Keratinocyte (primary cell): ENCODE measurements around the gene EGF. TPM values are rescaled to one million over a fixed set of nuclear protein-coding genes. Genes with fewer than 3 reads are reported as not detected.
"Not testable (repeated sequence)": the region's sequence is repeated elsewhere in the genome, so short reads cannot be mapped to it uniquely, and the experiment has no call there.

Experiments used
- DNase-seq: peaks from one replicate; pipeline ENCODE4 v3.0.0-alpha.2; 2011; ENCODE audit warnings: low read depth, missing footprints, low spot score
- FAIRE-seq: peaks from 2 replicates; lab custom pipeline; 2011; peaks lifted over from hg19 to GRCh38; lab: Jason Lieb, UNC
- H2AFZ ChIP-seq: 2 replicates; pipeline ENCODE4 v1.6.0; 2012; ENCODE audit warnings: low read length, control low read depth, inconsistent platforms; ENCODE audit not compliant: control insufficient read depth
- H3K27ac ChIP-seq: 2 replicates; pipeline ENCODE4 v1.5.1; 2011; ENCODE audit warnings: low read length; ENCODE audit not compliant: control insufficient read depth, insufficient read depth
- H3K27me3 ChIP-seq: 3 replicates; pipeline ENCODE4 v1.6.0; 2011; ENCODE audit warnings: low read length; ENCODE audit not compliant: control insufficient read depth, insufficient read depth; ENCODE audit errors: extremely low read depth
- H3K36me3 ChIP-seq, 2 experiments: 2 replicates in 1 of 2; 3 replicates in 1 of 2; pipeline ENCODE4 v1.5.1; 2011; ENCODE audit warnings: low read length in 2 of 2, mild to moderate bottlenecking in 1 of 2; ENCODE audit not compliant: control insufficient read depth in 2 of 2, insufficient read depth in 2 of 2; ENCODE audit errors: extremely low read depth in 1 of 2
- H3K4me1 ChIP-seq: 3 replicates; pipeline ENCODE4 v1.5.1; 2011; ENCODE audit warnings: low read length; ENCODE audit not compliant: control insufficient read depth, insufficient read depth; ENCODE audit errors: extremely low read depth
- H3K4me2 ChIP-seq: 3 replicates; pipeline ENCODE4 v1.6.0; 2011; ENCODE audit warnings: low read depth, low read length; ENCODE audit not compliant: control insufficient read depth, insufficient read depth; ENCODE audit errors: extremely low read depth
- H3K4me3 ChIP-seq, 3 experiments: fragments of 200-600 bp in 1 of 3; sonication (generic) in 1 of 3; 2 replicates in 2 of 3; 3 replicates in 1 of 3; pipeline ENCODE4 v1.5.1; 2011 to 2016; ENCODE audit warnings: low read length in 3 of 3, mild to moderate bottlenecking in 3 of 3, control low read depth in 2 of 3, inconsistent platforms in 1 of 3, low read depth in 1 of 3, mixed read lengths in 1 of 3, mixed run types in 1 of 3, moderate library complexity in 1 of 3; ENCODE audit not compliant: control insufficient read depth in 2 of 3, insufficient read depth in 2 of 3; ENCODE audit errors: extremely low read depth in 1 of 3
- H3K79me2 ChIP-seq: 2 replicates; pipeline ENCODE4 v1.6.0; 2012; ENCODE audit warnings: low read length; ENCODE audit not compliant: control insufficient read depth, insufficient read depth
- H3K9ac ChIP-seq: 3 replicates; pipeline ENCODE4 v1.6.0; 2011; ENCODE audit warnings: low read length; ENCODE audit not compliant: control insufficient read depth, insufficient read depth; ENCODE audit errors: extremely low read depth
- H3K9me1 ChIP-seq: 3 replicates; pipeline ENCODE4 v1.6.0; 2011; ENCODE audit warnings: low read length; ENCODE audit not compliant: control insufficient read depth, insufficient read depth; ENCODE audit errors: extremely low read depth
- H3K9me3 ChIP-seq: 2 replicates; pipeline ENCODE4 v1.5.1; 2012; ENCODE audit warnings: low read depth, low read length; ENCODE audit not compliant: control insufficient read depth
- H4K20me1 ChIP-seq: 3 replicates; pipeline ENCODE4 v1.6.0; 2011; ENCODE audit warnings: low read length; ENCODE audit not compliant: control insufficient read depth, insufficient read depth; ENCODE audit errors: extremely low read depth
- CTCF ChIP-seq, 3 experiments: IDR thresholded peaks in 1 of 3; conservative IDR thresholded peaks in 1 of 3; optimal IDR thresholded peaks in 1 of 3; 2 replicates in 2 of 3; 3 replicates in 1 of 3; pipeline versions ENCODE3 to v1.5.1; 2011; ENCODE audit warnings: low read length in 3 of 3, mild to moderate bottlenecking in 3 of 3, moderate library complexity in 2 of 3, control low read depth in 1 of 3, inconsistent platforms in 1 of 3; ENCODE audit not compliant: insufficient read depth in 2 of 3; ENCODE audit errors: extremely low read depth in 1 of 3
- EZH2 ChIP-seq: IDR thresholded peaks from one replicate; pipeline ENCODE4 v1.6.1; 2012; ENCODE audit warnings: inconsistent platforms, mild to moderate bottlenecking, low read length, moderate library complexity
- dilution Hi-C: fragments of 300-500 bp; cut with MboI; formaldehyde crosslinking; loops from one replicate; pipeline ENCODE4 v1.7.0; 2020; ENCODE audit warnings: low sequenced_read_pairs; ENCODE audit not compliant: extremely low pct_ligation_motif_present
- polyA plus RNA-seq, 5 experiments: library from polyadenylated mRNA; depleted of rRNA in 3 of 5; stranded (reverse) in 3 of 5; stranded (forward) in 1 of 5; unstranded in 1 of 5; fragments of >200 nt; gene quantifications; 1 replicate in 1 of 5; 2 replicates in 3 of 5; 3 replicates in 1 of 5; pipeline versions ENCODE4 v1.2.1 to v1.2.3, GENCODE V29; 2011 to 2012; ENCODE audit warnings: missing spikeins in 2 of 5, low read depth in 1 of 5, low replicate concordance in 1 of 5

Gene EGF
- polyA plus RNA-seq, 1 donor (not counting 4 experiments of a cell fraction or from before 2014, with no cell fraction given) = 1.3 TPM

DNA sequence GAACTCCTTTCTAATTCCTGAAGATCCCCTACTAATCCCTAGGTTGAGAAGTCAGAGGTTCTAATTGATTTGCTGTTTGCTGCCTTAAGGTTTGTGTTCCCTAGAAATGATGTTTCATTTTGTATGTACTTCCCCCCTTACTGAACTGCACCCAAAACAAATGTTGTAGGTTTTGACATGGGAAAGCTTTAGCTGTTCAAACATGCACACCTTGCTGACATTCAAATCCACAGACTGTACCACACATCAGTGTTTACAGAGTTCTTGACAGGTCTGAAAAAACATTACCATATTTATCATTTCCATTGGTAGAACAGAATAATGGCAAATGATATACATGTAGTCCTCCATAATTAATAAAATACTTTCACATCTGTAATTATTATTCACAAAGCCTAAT, 18.2 kb downstream of the EGF start:
- Histone ChIP-seq H3K27ac (no peak overlapping the region), H3K9ac (no peak overlapping the region), H3K27me3 (no peaks in the 10 kb centered on the region), H3K4me2 (no peak overlapping the region), H3K9me1 (no peaks in the 10 kb centered on the region), H3K4me1 (no peaks in the 10 kb centered on the region), H3K79me2 (no peaks in the 10 kb centered on the region), H3K4me3 (no peak overlapping the region), H4K20me1 (no peaks in the 10 kb centered on the region), H2AFZ (no peak overlapping the region), H3K36me3 (no peaks in the 10 kb centered on the region), H3K9me3 (no peaks in the 10 kb centered on the region)
- no peak for FAIRE-seq
- no peak for TF ChIP-seq CTCF (optimal IDR thresholded peaks at IDR 0.05 in 1 of 3, IDR thresholded peaks at IDR 0.05 in 1 of 3, conservative IDR thresholded peaks at IDR 0.05 in 1 of 3; ENCODE audit: extremely low read depth in 1 of 3, insufficient read depth in 2 of 3, low read length in 3 of 3)
- no peak for TF ChIP-seq EZH2
- dilution Hi-C loops = no loop called here
- DNase-seq = no peak

DNA sequence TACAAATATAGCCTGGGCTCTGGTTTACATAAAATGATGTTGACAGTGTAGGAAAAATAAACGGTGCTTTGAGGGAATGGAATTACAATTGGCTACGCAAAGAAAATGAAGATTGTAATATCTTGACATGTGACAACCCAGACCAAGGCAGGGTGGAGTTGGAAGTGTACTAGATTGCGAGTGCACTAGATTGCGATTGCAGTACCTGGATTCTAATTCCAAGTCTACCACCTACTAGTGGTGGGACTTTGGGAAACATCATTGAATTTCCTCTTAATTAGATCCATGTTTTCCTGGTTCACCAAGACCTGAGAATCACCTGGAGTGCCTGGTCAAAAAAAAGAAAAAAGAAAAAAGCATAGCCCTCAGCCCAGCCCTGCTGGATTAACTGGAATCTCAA, 18.6 kb downstream of the EGF start:
- TF ChIP-seq EZH2 (no peak), CTCF (optimal IDR thresholded peaks at IDR 0.05 in 1 of 3, IDR thresholded peaks at IDR 0.05 in 1 of 3, conservative IDR thresholded peaks at IDR 0.05 in 1 of 3; ENCODE audit: extremely low read depth in 1 of 3, insufficient read depth in 2 of 3, low read length in 3 of 3) (no peak)
- Histone ChIP-seq H3K27ac (no peak overlapping the region), H3K9ac (no peak overlapping the region), H3K4me1 (no peaks in the 10 kb centered on the region), H3K4me3 (no peak overlapping the region), H3K9me1 (no peaks in the 10 kb centered on the region), H4K20me1 (no peaks in the 10 kb centered on the region), H3K9me3 (no peaks in the 10 kb centered on the region), H2AFZ (no peak overlapping the region), H3K27me3 (no peaks in the 10 kb centered on the region), H3K4me2 (no peak overlapping the region), H3K79me2 (no peaks in the 10 kb centered on the region), H3K36me3 (no peaks in the 10 kb centered on the region)
- no peak for FAIRE-seq
- dilution Hi-C loops = no loop called here
- no peak for DNase-seq

GRCh38 chr4:109937352-109937751, 24.7 kb downstream of the EGF start:
- H3K79me2 ChIP-seq, dilution Hi-C loops, H4K20me1 ChIP-seq, H2AFZ ChIP-seq, H3K4me1 ChIP-seq, H3K9me3 ChIP-seq, H3K27ac ChIP-seq, H3K9ac ChIP-seq, H3K4me2 ChIP-seq, H3K9me1 ChIP-seq, H3K36me3 ChIP-seq, H3K27me3 ChIP-seq, H3K4me3 ChIP-seq, DNase-seq, FAIRE-seq: not testable (repeated sequence)
